ENCODE measurements around the gene GSE1.

DNA sequence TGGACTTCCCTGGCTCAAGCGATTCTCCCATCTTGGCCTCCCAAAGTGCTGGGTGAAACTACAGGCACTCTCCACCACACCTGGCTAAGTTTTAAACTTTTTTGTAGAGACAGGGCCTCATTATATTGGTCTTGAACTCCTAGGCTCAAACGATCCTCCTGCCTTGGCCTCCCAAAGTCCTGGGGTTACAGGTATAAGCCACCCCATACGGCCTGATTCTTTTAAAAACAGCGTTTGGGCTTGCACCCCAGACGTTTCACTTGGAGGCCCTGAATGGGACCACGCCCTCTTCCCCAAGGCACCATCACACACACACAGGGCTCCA is 105.0 kb downstream of the GSE1 start:
- TF ChIP-seq, protein P1, sequence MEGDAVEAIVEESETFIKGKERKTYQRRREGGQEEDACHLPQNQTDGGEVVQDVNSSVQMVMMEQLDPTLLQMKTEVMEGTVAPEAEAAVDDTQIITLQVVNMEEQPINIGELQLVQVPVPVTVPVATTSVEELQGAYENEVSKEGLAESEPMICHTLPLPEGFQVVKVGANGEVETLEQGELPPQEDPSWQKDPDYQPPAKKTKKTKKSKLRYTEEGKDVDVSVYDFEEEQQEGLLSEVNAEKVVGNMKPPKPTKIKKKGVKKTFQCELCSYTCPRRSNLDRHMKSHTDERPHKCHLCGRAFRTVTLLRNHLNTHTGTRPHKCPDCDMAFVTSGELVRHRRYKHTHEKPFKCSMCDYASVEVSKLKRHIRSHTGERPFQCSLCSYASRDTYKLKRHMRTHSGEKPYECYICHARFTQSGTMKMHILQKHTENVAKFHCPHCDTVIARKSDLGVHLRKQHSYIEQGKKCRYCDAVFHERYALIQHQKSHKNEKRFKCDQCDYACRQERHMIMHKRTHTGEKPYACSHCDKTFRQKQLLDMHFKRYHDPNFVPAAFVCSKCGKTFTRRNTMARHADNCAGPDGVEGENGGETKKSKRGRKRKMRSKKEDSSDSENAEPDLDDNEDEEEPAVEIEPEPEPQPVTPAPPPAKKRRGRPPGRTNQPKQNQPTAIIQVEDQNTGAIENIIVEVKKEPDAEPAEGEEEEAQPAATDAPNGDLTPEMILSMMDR (conservative IDR thresholded peaks at IDR 0.05; ENCODE audit: low read depth, low read length), result no peak
- no peak for TF ChIP-seq EZH2 (IDR thresholded peaks at IDR 0.05; ENCODE audit: low read length, unreplicated experiment)

All from PC-3 (cell line).